HG03558 (cell line): Measurements from ENCODE around the gene TIGD2.
"Not testable (repeated sequence)": the region's sequence is repeated elsewhere in the genome, so short reads cannot be mapped to it uniquely, and the experiment has no call there.

Experiments used
- ATAC-seq: cut with Tn5 transposase; IDR thresholded peaks from one replicate; pipeline ENCODE4 v1.9.1; 2021; ENCODE audit warnings: moderate number of reproducible peaks; ENCODE audit not compliant: unreplicated experiment; ENCODE audit errors: extremely low read depth

The TIGD2 gene

DNA sequence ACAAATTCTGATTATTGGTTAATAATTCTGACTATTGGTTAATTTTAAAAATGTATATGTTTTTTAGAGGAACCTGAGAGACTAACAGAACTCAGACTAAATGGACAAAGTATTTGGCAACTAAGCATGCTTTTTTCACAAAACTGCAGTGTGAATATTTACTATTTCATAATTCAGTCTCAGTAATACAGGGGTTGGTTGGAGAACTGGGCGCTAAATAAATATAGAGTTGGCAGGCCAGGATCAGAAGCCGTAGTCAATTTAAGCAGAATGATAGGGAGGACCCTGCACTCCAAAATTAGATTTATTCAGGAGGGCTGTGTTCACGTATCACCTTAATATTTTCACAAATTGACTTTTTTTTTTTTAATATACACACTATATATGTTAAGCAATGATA, 5.8 kb downstream of the TIGD2 start:
- ATAC-seq, result no peak

DNA sequence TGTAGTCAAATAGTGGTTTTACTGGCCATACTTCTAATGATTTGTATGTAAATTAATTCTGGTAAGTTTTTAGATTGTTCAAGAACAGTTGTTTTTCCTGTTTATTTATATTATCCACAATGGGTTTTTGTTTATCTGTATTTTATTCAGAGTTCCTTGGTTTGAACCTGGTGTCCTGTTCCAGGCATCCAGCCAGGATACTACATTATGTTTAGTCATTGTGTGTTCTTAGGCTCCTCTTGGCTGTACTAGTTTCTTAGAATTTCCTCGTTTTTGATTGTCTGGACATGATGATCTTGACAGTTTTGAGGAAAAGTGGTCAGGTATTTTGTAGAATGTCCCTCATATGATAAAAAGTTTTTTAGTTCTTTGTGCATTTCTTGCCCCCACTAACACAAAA, 7.8 kb downstream of the TIGD2 start:
- ATAC-seq, result no peak

DNA sequence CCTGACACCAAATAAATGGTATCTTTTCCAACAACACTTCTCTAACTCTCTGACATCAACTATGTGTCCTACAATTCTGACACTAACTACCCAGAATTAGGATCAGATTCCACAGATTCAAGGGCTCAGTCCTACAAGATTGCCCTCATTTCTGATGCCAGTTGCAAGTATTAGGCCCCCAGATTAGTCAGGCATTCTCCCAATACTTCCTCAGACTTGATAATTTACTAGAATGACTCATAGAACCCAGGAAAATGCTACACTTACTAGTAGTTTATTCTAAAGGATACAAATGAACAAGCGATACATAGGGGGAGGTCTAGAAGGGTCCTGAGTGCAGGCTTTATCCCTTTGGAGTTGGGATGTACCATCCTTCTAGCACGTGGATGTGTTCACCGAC, 8.5 kb downstream of the TIGD2 start:
- no peak for ATAC-seq

GRCh38 chr4:89121387-89122068, 10.2 kb downstream of the TIGD2 start:
- no peak for ATAC-seq

DNA sequence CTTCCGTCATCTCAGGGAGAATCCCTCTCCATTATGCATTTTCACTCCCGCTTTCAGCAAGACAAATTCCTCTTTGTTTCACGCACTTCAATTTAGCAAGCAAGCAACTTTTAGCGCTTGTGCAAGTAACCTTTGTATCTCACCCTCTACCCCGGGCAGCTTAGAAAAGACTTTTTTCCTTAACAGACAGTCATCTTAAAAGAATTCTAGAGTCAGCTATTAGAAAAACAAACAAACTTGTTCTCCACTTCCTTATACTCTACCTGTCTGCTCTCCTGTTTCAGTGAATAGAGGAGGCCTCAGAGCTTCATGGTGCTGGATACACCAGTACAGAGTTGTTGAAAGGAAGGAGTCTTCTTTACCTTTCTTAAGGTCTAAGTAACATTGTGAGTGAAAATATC, 12.1 kb downstream of the TIGD2 start:
- no peak for ATAC-seq

- no peak for ATAC-seq
Measured at GRCh38 chr4:89125901-89126782, 14.8 kb downstream of the TIGD2 start.

- ATAC-seq, result no peak
Measured at GRCh38 chr4:89129080-89129640, 17.8 kb downstream of the TIGD2 start.

DNA sequence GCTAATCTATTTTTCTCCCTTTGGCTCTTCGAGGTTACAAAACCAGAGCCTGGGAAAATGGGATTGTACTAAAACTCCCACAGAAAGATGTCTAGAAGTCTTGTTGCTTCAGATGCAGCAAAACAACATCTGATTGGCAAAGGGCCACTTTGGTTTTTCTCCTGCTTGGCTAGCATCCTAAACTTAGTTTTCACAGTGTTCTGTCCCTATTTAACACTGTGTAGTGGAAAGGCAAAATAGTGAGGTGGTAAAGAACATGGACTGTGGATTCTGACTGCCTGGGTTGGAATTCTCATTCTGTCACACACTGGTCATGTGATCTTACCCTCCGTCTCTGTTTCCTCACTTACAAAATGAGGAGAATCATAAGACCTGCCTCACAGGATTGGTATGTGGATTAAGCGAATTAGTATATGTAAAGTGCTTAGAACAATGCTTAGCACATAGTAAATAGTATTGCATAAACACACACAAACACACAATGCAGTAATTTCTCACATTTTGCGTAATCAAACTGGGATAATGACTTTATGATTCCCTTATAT, 23.5 kb downstream of the TIGD2 start:
- ATAC-seq, result no peak

- ATAC-seq, result no peak
Measured at GRCh38 chr4:89136525-89136924, 25.2 kb downstream of the TIGD2 start.

DNA sequence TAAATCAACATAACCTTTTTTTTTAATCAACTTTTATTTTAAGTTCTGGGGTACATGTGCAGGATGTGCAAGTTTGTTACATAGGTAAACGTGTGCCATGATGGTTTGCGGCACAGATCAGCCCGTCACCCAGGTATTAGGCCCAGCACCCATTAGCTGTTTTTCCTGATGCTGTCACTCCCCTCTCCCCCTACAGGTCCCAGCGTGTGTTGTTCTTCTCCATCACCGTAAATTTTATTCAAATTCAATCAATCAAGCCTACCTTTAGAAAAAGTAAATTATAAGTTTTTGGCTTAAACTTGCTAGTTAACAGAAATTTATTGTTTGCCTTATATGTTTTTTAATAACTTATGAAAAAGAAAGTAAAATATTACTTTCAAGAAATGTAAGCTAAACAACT, 25.9 kb downstream of the TIGD2 start:
- ATAC-seq, result no peak

GRCh38 chr4:89137695-89138094, 26.4 kb downstream of the TIGD2 start:
- no peak for ATAC-seq

DNA sequence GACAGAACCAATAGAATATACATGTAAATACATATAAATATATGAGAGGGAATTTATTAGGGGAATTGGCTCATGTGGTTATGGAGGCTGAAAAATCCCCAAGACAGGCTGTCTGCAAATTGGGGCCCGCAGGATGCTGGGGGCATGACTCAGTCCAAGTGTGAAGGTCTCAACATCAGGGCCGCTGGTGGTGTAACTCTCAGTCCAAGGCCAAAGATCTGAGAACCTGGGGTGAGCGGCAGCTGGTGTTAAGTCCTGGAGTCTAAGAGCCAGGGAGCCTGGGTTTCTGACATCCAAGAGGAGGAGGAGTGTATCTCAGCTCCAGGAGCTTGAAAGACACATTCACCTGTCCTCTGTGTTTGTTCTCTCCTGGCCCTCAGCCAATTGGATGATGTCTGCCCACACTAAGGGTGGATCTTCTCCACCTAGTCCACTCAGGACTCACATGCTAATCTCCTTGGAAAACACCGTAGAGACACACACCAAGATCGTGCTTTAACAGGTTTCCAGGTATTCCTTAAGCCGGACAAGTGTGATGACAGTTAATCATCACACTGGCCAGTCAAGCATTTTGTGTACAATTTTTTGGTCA, 28.9 kb downstream of the TIGD2 start:
- ATAC-seq, result no peak

- ATAC-seq, result peak; percentile 75
Measured at GRCh38 chr4:89142691-89143669, 31.6 kb downstream of the TIGD2 start.

DNA sequence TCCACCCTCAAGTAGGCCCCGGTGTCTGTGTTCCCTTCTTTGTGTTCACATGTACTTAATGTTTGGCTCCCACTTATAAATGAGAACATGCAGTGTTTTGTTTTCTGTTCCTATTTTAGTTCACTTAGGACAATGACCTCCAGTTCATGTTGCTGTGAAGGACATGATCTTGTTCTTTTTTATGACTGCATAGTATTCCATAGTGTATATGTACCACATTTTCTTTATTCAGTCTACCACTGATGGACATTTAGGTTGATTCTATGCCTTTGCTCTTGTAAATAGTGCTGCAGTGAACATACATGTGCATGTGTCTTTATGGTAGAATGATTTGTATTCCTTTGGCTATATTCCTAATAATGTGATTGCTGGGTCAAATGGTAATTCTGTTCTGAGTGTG, 33.3 kb downstream of the TIGD2 start:
- not testable (repeated sequence) for ATAC-seq

GRCh38 chr4:89146196-89146595, 34.9 kb downstream of the TIGD2 start:
- ATAC-seq, result no peak

DNA sequence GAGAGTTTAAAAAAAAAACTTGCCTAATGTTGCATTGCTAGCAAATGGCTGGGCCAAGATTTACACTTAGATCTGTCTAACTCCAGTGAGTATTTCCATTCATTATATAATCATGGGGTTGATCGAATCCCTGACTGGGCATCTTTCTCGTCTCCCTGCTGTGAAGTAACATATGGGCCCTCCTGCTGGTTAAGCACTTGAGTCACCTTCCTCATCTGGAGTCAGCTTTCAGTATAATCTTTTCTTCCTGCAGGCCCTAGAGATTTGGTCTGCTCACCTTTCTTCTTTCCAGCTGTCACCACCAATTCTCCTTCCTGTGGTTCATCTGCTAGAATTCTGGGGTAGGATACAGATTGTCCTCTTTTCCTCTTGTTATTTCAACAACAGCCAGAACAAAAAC, 41.6 kb downstream of the TIGD2 start:
- no peak for ATAC-seq

DNA sequence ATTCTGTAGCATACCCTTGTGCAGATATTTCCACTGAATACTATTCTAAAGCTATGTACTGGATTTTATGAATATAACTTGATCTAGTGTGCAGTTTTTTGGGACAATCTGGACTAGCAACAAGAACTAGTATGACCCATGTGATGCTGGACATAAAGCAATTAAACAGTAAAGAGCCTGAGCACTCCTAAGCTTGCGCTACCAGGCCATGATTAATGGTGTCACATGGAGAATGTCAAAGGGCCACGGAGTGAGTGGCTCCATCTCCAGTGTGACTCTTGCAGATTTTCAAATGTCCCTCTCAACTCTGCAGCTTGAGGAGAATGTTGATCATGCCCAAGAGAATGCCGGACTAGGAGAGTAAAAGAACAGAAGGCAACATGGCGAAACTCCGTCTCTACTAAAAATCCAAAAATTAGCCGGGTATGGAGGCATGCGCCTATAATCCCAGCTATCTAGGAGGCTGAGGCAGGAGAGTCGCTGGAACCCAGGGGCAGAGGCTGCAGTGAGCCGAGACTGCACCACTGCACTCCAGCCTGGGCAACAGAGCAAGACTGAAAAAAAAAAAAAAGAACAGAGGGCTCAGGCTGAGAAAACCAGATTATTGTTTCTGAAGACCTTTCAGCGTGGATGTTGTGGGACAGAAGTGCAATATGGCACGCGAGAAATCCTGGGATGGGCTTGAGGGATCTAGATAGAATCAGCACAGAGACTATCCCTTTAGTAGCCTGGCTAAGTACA, 45.0 kb downstream of the TIGD2 start:
- ATAC-seq, result no peak

DNA sequence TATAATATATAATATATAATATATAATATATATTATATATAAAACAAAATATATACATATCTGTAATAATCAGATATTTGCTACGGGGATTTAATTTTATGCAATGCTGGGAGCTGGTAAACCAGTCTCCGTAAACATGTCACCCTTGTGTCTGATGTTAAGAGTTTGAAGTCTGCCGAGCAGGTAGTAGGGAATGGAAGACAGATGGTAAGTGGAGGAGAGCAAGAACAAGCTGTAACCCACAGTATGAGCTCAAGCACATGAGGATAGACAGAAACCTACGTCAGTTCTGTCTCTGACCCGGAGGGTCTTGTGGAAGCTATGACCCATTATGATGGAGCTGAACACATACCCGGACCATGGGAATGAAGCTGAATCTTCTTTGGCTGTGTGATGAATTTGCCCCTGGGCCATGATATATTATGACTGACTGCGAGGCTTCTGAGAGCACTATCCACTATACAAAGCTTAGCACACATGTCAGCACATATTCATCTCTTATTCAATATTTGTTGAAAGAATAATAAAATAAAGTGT, 46.2 kb downstream of the TIGD2 start:
- no peak for ATAC-seq
